AG09319 (cell line): ENCODE results near the gene TYR.

Experiments
- DNase-seq: peaks from one replicate; pipeline ENCODE4 v3.0.0-alpha.2; 2010; ENCODE audit warnings: low read depth; ENCODE audit errors: extremely low read depth
- TF ChIP-seq, protein P1 (sequence below): IDR thresholded peaks from 2 replicates; pipeline ENCODE4 v1.5.1; 2011; ENCODE audit warnings: low read depth, mild to moderate bottlenecking, inconsistent platforms, low read length, moderate library complexity

TYR gene

DNA sequence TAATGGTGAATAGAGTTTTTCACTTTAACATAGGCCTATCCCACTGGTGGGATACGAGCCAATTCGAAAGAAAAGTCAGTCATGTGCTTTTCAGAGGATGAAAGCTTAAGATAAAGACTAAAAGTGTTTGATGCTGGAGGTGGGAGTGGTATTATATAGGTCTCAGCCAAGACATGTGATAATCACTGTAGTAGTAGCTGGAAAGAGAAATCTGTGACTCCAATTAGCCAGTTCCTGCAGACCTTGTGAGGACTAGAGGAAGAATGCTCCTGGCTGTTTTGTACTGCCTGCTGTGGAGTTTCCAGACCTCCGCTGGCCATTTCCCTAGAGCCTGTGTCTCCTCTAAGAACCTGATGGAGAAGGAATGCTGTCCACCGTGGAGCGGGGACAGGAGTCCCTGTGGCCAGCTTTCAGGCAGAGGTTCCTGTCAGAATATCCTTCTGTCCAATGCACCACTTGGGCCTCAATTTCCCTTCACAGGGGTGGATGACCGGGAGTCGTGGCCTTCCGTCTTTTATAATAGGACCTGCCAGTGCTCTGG, at the start of gene TYR:
Gene TYR, plus strand, starts transcription at position 185 of the 541 bp plus-strand sequence. Its CDS starts 79 bp downstream, at position 264.
- no peak for DNase-seq
- TF ChIP-seq, protein P1, sequence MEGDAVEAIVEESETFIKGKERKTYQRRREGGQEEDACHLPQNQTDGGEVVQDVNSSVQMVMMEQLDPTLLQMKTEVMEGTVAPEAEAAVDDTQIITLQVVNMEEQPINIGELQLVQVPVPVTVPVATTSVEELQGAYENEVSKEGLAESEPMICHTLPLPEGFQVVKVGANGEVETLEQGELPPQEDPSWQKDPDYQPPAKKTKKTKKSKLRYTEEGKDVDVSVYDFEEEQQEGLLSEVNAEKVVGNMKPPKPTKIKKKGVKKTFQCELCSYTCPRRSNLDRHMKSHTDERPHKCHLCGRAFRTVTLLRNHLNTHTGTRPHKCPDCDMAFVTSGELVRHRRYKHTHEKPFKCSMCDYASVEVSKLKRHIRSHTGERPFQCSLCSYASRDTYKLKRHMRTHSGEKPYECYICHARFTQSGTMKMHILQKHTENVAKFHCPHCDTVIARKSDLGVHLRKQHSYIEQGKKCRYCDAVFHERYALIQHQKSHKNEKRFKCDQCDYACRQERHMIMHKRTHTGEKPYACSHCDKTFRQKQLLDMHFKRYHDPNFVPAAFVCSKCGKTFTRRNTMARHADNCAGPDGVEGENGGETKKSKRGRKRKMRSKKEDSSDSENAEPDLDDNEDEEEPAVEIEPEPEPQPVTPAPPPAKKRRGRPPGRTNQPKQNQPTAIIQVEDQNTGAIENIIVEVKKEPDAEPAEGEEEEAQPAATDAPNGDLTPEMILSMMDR = no peak

GRCh38 chr11:89136606-89137005, 41.1 kb upstream of the TYR start:
- no peak for DNase-seq
- TF ChIP-seq, protein P1 = no peak

DNA sequence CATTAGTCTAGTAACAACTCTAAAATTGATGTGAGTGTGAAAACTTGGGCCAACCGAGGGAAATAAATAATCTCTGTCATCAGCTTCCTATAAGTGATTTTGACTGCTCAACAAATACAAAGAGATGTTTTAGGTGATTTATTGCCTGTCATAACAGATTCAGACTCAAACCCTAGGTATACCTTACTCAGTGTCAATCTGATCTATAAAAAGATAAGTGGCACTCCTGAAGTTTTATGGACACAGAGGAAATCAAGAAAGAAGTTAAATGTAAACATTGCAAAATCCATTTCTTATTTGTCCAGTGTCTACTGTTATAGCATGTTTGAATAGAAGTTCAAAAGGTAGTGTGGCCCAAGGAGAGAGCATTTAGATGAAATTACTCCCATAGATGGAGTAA, 30.4 kb upstream of the TYR start:
- no peak for DNase-seq
- TF ChIP-seq, protein P1 = no peak

DNA sequence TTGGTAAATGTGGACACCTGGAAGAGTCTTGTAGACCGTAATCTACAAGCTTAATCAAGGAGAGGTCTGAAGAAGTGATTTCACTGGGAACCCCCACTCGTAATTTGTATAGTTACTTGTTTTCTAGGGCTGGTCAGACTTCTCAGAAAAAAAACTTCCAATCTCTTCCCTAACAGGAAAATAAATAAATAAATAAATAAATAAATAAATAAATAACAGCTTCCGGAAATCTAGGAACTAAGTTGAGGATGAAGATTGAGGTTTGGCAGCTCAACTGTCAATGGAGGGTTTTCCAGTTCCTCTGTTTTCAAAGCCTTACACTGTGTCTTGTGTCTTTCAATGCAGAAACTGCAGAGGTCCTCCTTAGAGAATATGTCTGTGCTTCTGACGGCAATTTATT, 17.7 kb upstream of the TYR start:
- TF ChIP-seq, protein P1 = no peak
- no peak for DNase-seq

- DNase-seq = no peak
- TF ChIP-seq, protein P1 = no peak
Observed at GRCh38 chr11:89161949-89162348, 15.7 kb upstream of the TYR start.

DNA sequence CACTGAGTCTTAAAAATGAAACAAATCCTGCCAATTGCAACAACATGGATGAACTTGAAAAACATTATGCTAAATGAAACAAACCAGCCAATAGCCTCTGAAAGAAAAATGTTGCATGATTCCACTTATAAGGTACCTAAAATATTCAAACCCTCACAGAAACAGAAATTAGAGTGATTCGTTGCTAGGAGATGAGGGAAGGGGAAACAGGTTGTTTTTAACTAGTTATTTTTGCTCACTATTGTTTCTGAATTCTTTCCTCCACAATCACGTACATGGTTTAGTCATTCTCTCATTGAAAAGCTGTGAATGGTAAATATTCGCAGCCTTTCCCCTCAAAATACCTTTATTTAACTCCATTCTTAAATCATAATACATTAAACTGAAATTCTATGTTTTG, 14.0 kb upstream of the TYR start:
- TF ChIP-seq, protein P1 = no peak
- no peak for DNase-seq

DNA sequence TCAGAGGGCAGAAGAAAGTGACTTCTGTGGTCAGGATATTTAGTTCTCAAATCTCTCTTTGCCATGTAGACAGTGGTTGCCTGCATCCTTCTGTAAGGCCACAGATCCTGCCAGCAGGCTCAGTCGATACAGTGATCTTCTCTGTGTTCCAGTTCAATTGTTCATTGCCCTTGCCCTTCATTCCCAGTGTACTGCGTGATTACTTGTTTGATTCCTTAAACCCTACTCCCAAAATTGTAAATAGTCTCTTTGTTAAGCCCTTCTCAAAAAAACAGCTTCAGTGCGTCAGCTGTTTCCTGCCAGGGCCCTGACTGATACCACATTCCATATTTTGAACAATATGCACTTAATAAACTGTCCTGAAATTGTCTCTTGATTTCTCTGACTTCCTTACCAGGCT, 9.3 kb upstream of the TYR start:
- DNase-seq = no peak
- TF ChIP-seq, protein P1 = no peak
